Activated naive CD4-positive, alpha-beta T cell treated with Interleukin-2 at 50 U/mL for 16 hours (primary cell): Measurements from ENCODE around the gene AIPL1.

Source experiments
- DNase-seq: peaks from one replicate; pipeline ENCODE4 v3.0.0-alpha.2; 2020

AIPL1 gene

DNA sequence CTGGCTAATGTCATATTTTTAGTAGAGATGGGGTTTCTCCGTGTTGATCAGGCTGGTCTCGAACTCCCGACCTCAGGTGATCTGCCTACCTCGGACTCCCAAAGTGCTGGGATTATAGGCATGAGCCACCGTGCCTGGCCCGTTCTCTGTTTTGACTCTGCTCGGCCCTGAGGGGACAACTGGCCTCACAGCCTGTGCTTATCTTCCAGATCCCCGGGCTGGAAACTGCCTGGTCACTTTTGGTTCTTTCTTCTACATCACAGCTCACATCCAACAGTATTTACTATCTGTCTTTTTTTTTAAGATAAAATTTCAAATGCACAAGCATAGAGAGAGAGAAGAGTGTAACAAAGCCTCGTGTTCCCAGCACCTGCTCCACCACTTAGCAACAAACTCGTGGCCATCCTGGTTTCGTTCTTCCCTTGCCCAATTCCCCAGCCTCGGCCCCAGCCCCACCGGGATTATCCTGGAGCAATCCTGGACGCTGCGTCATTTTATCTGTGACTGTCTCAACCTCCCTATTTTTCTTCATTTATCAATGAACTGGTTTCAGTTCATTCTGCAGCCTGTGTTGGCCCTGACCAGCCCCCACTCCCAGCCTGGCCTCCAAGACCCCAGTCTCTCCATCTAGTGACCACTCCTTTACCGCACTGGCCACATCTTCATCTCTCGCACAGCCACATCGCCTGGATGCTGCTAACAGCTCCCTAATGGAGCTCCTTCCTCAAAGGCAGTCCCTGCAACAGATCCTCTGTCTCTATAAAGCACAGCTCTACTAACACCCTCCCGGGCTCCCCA is 30.5 kb upstream of the AIPL1 start:
- DNase-seq, result no peak

DNA sequence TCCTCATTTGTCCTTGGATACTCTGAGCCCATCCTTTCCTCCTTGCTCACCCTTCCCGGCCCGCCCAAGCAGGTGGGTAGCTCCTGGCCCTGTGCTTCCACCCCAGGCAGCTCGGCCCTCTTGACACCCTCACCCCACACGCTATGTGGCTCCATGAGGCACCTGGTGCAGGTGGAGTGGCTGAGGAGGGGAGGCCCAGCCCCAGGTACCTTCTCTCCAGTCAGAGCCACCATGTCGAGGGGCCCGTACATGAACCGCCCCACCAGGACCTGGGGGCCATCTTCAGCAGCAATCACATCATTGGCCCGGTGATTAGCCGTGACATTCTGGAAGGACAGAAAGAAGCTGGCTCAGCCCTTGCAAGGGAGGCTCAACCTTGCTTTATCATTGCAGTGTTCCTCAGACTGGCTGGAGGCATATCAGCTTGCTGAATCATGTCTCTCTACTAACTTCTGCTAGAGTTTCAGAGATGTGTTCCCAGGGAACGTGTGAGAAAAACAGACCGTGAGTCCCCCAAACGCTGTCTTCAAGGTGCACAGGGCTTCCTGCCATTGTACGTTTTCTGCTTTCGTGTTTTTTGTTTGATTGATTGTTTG is 29.6 kb upstream of the AIPL1 start:
- DNase-seq, result no peak

DNA sequence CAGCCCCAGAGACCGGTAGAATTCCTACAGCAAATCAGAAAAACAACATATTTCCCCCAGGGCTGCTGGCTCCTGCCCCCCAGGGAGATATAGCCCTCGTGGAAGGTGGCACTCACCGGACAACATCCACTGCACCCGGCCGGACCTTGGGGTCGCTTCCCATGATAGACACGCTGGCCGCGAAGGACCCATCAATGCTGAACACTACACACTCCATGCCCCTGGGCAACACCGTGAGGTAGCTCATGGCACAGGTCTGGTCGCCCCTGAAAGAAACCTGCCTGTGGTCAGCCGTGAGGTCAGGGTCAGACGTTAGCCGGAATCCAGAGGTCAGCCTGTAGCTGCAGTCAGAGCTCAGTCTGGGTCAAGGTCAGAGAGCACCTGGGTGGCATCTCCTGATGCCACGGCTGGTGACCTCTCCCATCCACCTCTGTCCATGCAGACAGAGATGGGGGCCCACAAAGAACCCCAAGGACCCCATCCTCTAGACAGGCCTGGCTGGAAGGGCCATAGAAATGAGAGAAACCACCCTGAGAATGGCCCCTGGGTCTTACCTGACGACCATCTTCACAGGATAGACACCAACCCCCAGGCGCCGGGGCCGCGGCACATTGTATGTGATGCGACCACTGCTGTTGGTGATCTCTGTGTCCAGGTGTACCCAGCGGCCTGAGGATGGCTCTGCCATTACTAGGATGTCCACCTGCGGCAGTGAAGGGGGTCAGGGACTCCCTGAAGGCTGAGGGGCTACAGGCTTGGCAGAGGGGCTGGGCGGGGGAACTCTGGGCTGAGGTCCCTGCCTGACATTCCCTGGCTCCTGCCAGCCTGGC is 28.9 kb upstream of the AIPL1 start:
- no peak for DNase-seq

DNA sequence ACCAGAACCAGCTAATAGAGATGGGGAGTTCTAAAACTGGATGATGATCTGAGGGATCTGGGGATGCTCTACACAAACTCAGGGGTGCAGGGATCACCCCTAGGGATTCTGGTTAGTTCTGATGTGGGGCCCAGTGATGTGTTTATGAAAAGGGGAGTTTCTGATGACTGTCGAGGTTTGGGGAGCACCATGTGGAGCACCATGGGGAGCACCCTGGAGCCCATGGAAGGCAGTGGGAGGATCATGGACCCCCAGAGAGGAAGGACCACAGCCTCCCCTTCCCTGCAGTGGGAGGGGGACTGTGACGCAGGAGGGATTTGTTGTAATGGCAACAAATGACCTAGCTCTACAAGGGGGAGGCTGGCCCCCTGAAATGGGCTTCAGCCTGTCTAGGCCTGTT is 27.8 kb upstream of the AIPL1 start:
- no peak for DNase-seq

DNA sequence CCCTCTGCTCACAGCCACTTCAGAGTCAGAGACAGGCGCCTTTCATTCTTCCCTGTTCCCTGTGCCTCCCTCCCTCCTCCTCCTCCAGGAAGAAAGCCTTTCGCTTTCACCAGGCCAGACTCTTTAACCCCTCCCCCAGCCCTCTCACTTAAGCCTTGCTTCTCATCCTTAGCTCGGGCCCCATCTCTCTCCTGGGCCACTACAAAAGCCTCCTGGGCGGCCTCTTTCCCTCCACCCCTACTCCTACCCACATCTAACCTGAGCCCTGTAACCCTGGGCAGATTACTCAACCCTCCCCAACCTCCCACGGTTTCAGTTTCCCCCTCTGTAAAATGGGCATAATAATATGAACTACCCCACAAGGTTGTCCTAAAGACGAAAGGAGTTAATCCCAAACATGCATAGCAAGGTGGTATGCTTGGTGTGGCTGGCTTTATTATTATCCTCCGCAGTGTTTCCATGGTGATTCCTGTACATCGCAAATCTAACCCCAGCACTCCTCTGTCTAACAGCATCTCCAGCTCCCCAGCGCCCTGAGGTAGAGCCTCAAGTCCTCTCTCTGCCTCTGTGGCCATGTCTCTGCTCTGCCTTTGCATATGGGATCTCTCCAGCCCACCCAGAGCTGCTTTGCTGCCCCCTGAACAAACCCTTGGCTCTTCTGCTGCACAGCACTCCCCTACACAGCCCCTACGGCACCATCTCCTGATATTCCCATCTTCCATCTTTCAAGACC is 27.0 kb upstream of the AIPL1 start:
- peak; percentile 20 for DNase-seq

DNA sequence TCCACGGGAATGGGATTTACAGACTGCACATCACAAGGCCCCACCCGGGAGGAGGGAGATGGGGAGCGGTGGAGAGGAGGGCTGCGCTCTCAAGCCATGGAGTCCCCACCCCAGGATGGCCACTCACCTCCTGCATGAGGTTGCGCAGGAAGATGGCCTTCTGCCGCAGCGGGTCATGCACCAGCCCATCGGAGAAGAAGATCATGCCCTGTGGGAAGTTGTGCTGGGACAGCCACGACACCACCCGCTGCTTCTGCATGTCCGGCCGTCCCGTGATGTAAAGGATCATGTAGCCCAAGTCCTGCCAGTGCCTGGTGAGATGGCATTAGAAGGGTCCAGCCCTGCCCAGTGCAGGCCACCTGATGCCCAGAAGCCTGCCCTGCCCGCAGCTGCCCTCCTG is 26.3 kb upstream of the AIPL1 start:
- DNase-seq, result no peak

DNA sequence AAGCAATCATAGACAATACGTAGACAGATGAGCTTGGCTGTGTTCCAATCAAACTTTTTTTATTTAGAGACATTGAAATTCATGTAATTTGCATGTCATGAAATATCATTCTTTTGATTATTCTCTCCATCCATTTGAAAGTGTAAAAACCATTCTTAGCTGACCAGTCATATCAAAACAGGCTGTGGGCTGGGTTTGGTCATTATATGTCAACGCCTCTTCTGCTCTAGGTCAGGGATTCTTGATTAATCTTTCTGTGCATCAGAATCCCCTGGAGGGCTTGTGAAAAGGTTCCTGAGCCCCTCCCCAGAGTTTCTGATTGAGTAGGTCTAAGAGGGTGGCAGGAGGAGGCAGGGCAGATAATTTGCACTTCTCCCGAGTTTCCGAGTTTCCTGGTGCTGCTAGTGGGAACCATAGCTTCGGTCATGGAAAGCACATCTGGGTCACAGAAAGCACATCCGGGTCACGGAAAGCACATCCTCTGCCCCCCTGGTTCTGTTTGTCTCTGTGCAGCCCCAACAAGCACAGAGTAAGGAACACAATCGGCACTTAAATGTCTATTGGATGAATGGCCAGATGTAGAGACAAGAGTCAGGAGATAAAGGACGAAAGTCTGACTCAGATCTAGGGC is 25.7 kb upstream of the AIPL1 start:
- no peak for DNase-seq

DNA sequence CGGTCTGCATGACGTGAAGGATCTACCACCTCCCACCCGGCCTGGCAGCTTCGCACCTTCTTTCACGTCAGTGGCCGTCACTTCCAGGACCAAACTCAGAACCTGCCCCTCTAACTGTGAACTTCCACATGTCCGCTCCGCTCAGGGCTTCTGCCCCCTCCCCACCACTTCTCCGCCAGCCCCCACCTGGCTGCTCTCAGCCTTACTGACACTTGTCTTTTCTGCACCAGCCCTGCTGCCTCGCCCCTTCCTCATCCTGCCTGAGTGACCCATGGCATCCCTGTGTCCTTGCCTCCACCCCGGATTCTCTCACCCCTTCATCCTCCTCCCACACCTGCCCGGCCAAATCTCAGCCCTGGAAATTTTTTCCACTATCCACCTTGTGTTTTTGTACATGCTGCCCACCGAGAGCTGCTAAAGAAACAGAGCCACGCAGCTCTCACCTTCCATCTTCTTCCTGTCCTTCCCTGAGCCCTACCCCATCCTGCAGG is 23.6 kb upstream of the AIPL1 start:
- DNase-seq, result no peak

DNA sequence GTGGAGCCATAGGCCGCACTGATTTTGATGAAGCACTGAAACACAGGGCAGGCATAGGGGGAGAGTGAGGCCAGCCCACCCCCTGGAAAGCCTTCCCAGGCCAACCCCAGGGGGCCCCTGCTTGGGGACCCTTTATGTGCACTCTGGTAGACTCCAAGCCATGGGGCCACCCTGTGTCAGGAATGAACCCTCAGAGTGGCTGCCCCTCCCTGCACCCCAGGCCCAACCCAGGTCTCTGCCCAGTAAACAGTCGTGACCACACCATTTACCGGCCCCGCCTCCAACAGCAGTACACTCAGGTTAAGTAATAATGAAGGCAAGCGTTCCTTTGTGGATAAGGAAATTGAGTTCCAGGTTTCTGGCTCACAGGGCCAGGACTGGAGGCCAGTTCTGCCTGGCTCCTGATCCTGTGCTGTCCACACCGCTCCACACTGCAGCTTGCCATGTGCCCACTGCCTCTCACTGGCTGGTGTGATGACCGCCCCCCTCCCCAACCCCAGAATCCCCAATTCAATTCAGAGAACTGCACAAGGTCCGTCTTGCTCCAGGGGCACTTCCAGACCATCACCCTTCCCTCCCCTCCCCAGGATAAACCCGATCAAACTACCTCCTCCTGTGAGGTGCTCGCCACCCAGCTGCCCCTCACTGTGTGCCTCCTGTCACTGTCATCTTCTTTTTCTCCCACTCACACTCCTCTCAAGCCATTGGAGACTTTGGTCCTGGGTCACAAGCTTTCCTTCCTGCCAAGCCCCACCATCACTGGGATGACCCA is 23.0 kb upstream of the AIPL1 start:
- DNase-seq, result no peak

DNA sequence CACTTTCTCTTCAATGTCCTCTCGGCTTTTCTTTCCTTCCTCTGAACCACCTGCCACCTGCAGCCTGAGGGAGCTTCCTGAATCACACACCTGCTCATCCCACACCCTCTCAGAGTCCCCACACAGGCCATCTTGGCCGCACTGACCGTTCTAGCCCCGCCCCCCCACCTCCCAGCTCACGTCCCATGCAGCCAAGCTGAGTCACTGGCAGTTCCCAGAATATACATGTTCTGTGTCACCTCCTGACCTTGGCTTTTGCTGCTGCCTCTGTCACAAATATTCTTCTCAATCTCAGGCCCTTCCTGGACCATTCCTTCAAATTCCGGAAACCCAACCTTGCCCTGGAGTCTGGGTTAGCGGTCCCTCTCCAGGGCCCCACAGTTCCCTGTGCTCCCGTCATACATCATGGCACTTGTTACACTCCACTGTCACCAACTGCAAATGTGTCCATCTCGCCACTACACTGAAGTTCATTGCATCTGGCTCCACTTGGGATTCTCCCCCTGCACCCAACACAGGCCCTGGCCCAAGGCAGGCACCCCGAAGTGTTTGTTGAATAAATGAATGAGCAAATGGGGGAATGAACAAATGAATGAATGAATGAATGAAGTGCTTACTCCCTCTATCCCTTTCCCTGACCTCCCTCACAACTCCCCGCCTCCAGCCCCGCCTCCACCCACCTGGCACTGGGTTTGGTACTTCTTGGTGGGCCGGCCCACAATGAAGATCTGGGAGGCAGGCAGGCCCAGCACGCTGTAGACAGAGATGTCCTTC is 22.2 kb upstream of the AIPL1 start:
- DNase-seq, result no peak

DNA sequence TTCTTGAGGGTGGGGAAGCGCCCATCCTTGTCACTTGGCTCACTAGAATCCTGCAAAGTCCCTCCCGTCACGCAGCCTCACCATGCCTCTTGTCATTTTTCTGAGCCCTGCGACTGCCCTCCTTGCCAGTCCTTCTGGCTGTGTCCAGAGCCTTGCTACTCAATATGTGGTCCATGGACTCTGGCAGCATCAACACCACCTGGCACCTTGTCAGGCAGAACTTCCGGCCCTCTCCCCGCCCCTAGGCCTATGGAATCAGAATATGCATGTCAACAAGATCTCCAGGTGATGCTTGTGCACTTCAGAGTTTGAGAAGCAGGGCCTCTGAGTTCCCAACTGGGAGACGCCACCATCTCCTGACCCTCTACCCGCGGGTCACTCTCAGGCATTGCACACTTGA is 21.4 kb upstream of the AIPL1 start:
- DNase-seq, result no peak

DNA sequence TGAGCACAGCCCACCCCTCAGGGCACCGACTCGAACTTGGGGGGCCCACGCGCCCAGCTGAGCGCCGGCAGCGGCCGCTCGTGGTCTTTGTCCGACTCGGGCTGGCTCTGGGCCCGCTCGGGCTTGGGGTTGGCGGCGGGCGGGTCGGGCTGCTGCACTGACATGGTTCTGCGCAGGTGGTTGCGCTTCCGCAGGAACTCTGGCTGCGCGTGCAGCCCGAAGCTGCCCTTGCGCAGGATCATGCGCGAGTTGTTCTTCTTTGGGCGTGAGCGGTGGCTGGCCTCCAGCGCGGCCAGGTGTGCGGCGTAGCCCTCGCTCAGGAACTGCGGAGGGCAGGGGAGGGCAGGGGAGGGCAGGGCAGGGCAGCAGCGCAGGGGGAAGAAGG is 20.4 kb upstream of the AIPL1 start:
- DNase-seq, result peak; percentile 43

DNA sequence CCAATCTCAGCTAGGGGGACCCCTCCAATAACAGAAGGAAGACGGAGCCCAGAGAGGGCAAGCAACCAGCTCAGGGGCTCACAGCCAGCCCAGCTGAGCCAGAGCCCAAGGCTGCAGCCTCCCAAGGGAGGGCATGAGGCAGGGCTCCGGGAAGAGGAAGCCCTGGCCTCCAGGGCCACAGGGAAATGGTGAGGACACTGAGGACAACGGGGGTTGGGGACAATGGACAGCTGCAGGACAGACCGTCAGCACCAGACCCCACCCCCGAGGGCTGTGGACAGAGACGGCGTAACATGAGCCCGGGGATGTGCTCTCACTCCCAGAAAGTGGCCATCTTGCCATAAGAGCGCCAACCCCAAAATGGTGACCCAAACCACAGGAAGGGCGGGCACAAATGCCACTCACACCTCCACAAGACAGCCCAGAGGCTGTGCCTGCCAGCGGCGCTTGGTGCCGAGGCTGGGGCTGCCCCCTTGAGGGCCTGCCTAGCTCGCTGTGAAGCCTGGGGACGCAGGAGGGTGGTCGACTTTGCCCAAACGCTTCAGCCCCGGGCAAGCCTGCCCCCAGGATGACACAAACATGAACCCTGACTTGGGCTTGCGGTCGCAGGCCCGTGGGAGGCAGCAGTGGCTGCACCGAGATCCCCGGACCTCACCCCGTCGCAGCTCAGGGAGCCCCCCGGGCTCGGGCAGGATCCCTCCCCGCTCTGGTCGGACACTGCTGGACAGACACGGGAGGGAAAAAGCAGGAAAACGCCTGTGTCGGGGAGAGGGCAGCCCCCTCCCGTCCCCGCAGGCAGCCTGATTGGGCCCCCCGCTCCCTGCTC is 19.8 kb upstream of the AIPL1 start:
- no peak for DNase-seq

DNA sequence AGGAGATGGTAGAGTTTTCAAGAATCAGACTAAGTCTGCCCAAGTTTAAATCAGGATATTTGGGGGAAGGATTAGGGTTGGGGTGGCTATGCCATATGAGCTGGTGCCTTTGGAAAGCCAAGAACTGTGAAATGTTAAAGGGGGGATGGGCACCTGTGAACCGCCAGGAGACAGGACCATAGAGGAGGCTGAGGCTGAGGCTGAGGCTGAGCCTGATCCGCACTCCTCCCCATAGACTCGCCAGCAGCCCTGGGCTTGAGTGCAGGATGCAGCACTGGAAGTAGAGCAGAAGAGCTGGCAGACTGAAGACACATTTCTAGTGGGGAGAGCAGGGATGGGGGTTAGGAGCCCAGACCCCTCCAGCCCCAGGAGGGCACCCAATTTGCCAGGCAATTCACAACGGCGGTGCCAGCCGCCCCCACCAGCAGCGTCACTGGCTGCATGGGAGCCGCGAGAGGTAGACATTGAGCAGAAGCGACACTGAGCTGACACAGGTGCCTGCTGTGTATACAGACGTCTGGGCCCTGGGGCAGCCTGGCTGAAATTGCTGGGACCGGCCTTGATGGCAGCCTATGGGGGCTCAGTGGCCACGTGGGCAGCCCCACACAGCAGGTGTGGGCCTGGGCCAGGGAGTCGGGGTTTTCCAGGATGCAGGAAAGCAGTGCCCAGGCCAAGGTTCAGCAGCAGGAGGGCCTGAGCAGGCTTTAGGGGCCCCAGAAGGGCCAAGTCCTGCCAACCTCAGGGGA is 18.5 kb upstream of the AIPL1 start:
- no peak for DNase-seq

DNA sequence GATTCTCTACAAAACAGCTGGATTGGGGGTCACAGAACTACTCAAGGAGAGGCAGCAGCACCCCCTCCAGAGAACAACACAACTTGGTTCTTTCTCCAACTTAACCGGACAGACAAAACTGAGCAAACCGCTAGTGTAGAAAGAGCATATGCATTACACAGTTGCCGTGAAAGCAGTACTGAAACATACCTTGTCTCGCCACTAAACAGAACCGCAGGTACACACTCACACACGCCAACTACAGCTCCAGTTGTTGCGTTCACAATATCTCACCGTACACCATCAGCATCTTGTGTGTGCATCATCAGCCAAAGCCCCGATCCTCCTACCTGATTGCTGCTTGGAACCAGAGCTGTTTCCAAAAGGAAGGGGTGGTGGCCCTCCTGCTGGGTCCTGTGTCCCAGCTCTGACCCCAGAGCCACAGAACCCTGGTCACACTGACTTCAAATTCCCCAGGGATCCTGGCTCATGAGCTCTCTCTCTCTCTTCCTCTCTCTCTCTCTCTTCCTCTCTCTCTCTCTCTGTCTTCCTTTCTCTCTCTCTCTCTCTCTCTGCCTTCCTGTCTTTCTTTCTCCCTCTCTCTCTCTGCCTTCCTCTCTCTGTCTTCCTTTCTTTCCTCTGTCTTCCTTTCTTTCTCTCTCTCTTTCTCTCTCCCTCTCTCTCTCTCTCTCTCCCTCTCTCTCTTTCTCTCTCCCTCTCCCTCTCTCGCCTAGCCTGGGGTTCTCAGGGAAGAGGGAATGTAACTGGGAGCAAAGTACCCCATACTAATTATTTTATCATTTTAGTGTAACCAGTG is 17.7 kb upstream of the AIPL1 start:
- no peak for DNase-seq

DNA sequence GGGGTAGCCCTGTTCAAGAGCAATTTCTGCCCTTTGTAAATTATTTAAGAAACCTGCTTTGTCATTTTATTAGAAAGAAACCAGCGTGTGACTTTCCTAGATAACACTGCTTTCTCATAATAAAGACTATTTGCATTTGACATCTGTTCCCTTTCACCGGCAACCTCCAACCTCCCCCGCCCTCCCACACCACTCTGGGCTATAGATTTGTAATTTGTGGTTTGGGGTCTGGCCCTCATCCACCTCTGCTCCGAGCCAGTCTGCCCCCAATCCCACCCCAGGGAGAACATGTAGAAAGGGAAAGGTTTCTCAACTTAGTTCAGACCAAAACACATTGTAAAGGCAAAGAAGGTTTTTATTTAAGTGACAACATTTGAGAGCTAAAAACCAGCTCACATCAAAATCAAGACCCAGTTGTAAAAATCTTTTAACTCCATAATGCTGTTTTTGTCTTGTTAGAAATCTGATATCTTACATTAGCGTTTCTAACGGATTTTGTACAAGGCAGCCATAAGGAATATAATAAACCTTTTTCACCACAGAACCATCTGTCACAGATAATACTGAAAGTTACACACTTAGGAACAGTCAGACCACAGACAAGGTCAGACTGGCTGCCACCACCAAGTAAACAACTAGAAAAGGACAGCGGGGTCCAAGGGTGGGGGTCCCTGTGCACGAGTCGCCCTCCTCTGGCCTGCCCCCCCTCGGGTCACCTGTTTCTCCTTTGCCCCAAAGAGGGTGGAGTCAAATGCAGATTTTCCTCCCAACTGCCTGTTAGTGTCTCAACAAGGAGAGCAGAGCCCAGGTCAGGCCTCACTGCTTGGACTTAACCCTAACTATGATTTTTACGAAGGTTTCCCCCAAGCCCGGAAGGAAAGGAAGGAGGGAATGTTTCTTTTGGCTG is 16.3 kb upstream of the AIPL1 start:
- DNase-seq, result no peak

DNA sequence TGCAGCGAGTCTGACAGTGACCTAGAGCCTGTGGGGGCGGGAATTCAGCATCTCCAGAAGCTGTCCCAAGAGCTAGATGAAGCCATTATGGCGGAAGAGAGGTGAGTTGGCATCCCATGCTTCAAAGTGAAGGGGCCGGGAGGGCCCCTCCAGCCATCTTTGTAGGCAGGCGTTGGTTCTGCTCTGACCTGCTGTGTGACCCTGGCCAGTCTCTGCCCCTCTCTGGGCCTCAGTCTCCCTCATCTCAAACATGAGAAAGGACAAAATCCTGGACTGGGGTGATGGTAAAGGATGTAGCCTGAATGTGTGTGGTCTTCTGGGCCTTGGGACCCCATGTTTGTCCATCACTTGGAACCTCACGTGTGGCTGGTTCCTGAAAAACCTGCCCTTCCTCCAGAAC is 14.4 kb upstream of the AIPL1 start:
- no peak for DNase-seq
